Embryonic facial prominence (tissue), 1 donor: ENCODE data around the gene USP3.
"Not testable (repeated sequence)": the region's sequence is repeated elsewhere in the genome, so short reads cannot be mapped to it uniquely, and the experiment has no call there.

Experiments used
- DNase-seq: peaks from one replicate; pipeline ENCODE4 v3.0.0-alpha.2; 2016; ENCODE audit errors: extremely low spot score

The USP3 gene

GRCh38 chr15:63610209-63610841 is 105.9 kb downstream of the USP3 start:
- DNase-seq, result peak; percentile 52

DNA sequence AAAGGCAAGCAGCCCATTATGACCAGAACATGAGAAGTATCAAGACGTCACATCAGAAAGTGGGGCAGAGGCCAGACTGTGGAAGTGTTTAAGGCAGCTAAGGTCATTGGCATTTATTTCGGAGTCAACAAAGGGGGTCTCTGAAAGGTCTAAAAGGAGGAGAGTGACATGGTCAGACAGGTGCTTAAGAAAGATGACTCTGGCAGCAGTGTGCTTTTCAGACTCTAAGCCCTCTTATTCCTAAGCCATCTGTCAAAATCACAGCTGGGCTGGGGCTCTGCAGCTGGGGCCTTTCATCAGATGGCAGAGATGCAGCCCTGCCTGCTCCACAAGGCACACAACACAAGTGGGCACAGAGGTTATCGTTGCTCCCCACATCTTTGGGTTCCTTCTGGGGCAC is 106.8 kb downstream of the USP3 start:
- DNase-seq, result no peak

DNA sequence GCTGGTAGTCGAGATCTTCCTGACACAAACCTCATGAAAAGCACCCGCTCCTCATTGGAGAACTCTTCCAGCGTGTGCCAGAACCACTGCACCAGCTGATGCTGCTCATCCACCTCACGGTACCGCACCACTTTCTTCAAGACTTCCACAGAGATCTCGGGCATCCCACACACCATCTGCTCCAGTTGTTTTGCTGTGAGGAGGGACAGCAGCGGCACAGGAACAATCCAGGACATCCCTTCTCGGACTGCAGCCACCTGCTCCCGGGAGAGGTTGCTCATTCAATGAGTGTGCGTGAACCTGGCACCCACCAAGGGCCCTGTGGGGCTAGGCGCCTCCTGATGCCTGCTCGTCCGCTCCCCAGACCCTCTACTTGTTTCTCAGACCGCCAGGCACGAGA is 107.9 kb downstream of the USP3 start:
- DNase-seq, result no peak

GRCh38 chr15:63615935-63616334 is 111.5 kb downstream of the USP3 start:
- DNase-seq, result no peak

- not testable (repeated sequence) for DNase-seq
These were observed 112.8 kb downstream of the USP3 start for GRCh38 chr15:63617147-63617546.

- DNase-seq, result not testable (repeated sequence)
These were observed 113.2 kb downstream of the USP3 start for GRCh38 chr15:63617627-63618026.

- DNase-seq, result not testable (repeated sequence)
These were observed 116.4 kb downstream of the USP3 start for GRCh38 chr15:63620760-63621159.

DNA sequence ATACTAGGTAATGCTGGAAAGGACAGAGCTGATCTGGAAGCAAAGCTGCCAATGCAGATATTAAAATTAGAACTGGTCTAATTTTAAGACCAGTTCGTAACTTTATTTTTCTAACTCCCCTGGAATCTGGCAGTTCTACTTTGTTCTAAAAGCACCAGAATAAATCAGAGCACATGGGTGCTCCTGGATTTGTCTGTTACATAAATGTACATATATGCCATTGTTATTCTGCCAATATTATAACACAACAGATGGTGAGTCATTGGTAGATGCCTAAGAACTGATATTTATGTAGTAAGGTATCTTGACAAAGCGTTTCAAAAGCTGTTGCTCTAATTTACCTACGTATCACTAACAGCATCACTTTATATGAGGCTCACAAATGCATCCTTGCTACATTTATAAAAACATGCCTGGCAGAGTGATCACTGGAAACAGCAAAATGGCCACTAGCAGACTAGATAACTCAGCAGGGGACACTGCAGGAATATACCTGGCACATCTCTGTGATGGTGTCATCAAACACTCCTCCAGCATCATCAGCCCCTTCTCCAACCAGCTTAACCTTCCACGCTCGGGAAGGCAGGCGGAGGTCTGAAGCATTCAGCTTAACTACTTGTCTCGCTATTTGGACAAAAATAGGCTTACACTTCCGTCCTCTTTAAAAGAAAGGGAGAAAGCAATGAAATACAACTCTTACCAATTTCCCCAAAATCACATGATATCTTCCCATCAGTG is 119.0 kb downstream of the USP3 start:
- DNase-seq, result no peak

GRCh38 chr15:63626955-63627354 is 122.6 kb downstream of the USP3 start:
- DNase-seq, result no peak

GRCh38 chr15:63628123-63628822 is 123.9 kb downstream of the USP3 start:
- no peak for DNase-seq

- no peak for DNase-seq
These were observed 125.8 kb downstream of the USP3 start for GRCh38 chr15:63630036-63630751.

DNA sequence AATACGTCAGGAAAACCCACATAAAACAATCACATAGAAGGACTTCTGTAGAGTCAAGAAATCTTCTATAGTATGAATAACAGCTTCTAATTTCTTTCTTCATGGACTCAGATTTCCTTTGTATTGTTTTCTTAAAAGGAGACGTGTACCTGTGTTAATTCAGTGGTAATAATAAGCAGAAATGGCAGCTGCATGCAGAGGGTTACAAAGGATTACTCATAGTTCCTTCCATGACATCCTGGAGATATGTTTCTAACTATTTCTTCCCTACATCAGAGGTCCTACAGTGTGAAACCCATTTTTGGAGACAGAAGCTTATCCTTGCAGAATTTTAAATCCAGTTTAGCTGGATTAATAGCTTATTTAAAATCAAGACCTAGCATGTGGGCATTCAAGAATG is 128.9 kb downstream of the USP3 start:
- DNase-seq, result no peak

DNA sequence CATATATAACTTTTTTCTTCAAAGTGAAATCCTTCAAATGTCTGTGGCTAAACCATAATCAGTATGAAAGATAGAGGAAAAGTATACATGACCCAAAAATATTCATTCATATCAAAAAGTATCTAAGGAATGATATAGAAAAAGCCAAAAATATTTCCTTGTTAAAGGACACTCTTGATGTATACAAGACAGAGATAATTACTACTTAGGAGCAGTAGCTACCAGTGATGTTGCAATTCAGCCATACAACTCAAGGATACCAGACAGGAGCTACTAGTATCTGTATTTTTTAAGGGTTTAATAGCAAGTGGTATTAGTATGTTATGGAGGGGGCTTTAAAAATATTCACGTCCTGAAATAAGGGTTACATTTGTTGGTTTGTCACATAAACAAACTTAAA is 129.8 kb downstream of the USP3 start:
- DNase-seq, result no peak

- no peak for DNase-seq
These were observed 132.2 kb downstream of the USP3 start for GRCh38 chr15:63636518-63637061.

- DNase-seq, result no peak
These were observed 134.4 kb downstream of the USP3 start for GRCh38 chr15:63638839-63639238.

DNA sequence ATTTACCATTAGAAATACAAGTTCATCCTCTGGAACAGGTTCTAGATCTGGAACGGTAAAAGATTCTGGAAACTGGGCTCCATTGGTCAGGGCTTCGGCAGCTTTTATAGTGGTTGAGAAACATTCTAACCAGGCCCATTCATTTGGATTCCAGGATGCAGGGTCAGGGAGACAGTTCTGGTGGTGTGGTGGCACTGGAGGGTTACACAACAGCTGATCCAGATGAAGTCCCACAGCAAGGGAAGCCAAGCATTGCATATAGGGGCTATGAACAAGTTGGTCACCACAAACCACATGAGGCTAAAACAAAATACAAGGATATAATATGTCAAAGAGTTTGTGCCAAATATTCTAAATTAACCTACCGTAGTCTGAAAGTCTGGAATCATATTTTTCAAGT is 135.8 kb downstream of the USP3 start:
- DNase-seq, result no peak
